H1 (cell line): ENCODE data around the gene ASAP2. TPM values are rescaled to one million over a fixed set of nuclear protein-coding genes. Genes with fewer than 3 reads are reported as not detected.

Experiments
- CTCF ChIA-PET: fragments of 300-600 bp; sonication (Branson Sonifier 250); formaldehyde crosslinking; loops from one replicate; lab custom pipeline; 2021; ENCODE audit not compliant: partially characterized antibody; lab: Charles Lee
- POLR2A ChIA-PET: fragments of 300-600 bp; sonication (Branson Sonifier 250); formaldehyde crosslinking; loops from one replicate; lab custom pipeline; 2021; ENCODE audit warnings: inconsistent platforms; ENCODE audit not compliant: partially characterized antibody; lab: Charles Lee
- DNase-seq, 2 experiments: peaks; one replicate each; pipeline versions ENCODE4 v3.0.0 to v3.0.0-alpha.2; 2010 to 2022; ENCODE audit warnings: low spot score in 2 of 2, low read depth in 1 of 2, mixed read lengths in 1 of 2
- FAIRE-seq: peaks from 2 replicates; lab custom pipeline; 2011; peaks lifted over from hg19 to GRCh38; lab: Jason Lieb, UNC
- H2AFZ ChIP-seq: 2 replicates; pipeline ENCODE4 v1.8.1; 2012; ENCODE audit warnings: low read length, inconsistent platforms
- H2AK5ac ChIP-seq: 2 replicates; pipeline ENCODE4 v1.6.1; 2013; ENCODE audit warnings: low read depth, low read length
- H2BK120ac ChIP-seq: replicated peaks from 2 replicates; pipeline ENCODE3; 2013; ENCODE audit warnings: low read depth, low read length, inconsistent platforms
- H2BK12ac ChIP-seq: 2 replicates; pipeline ENCODE4 v1.6.1; 2013; ENCODE audit warnings: low read depth, low read length
- H2BK15ac ChIP-seq: 2 replicates; pipeline ENCODE4 v1.6.1; 2013; ENCODE audit warnings: low read length
- H2BK20ac ChIP-seq: 2 replicates; pipeline ENCODE4 v1.6.1; 2013; ENCODE audit warnings: low read length
- H2BK5ac ChIP-seq: 2 replicates; pipeline ENCODE4 v1.6.1; 2013; ENCODE audit warnings: low read depth, low read length
- H3K14ac ChIP-seq: 2 replicates; pipeline ENCODE4 v1.6.1; 2013; ENCODE audit warnings: inconsistent platforms; ENCODE audit not compliant: insufficient read length
- H3K18ac ChIP-seq: 2 replicates; pipeline ENCODE4 v1.6.1; 2013; ENCODE audit warnings: low read length; ENCODE audit errors: extremely low read depth
- H3K23ac ChIP-seq: 2 replicates; pipeline ENCODE4 v1.6.1; 2013; ENCODE audit warnings: inconsistent platforms; ENCODE audit not compliant: insufficient read length
- H3K23me2 ChIP-seq: 2 replicates; pipeline ENCODE4 v1.6.1; 2013; ENCODE audit warnings: low read depth, low read length
- H3K27ac ChIP-seq: 2 replicates; pipeline ENCODE4 v1.6.1; 2011; ENCODE audit warnings: low read depth, low read length, inconsistent platforms
- H3K27me3 ChIP-seq, 4 experiments: replicated peaks in 1 of 4; 1 replicate in 1 of 4; 2 replicates in 3 of 4; pipeline versions ENCODE4 v1.6.1 to v1.8.1; 2011 to 2013; ENCODE audit warnings: low read length in 3 of 4, mild to moderate bottlenecking in 3 of 4, inconsistent platforms in 2 of 4, mixed read lengths in 2 of 4, moderate library complexity in 1 of 4; ENCODE audit not compliant: control insufficient read depth in 3 of 4, insufficient read depth in 3 of 4; ENCODE audit errors: extremely low read depth in 1 of 4
- H3K36me3 ChIP-seq, 4 experiments: 2 replicates each; pipeline versions ENCODE4 v1.6.1 to v1.8.1; 2011 to 2013; ENCODE audit warnings: mild to moderate bottlenecking in 4 of 4, low read length in 3 of 4, moderate library complexity in 2 of 4, control low read depth in 1 of 4, inconsistent platforms in 1 of 4; ENCODE audit not compliant: insufficient read depth in 4 of 4, control insufficient read depth in 2 of 4
- H3K4ac ChIP-seq: replicated peaks from 2 replicates; pipeline ENCODE3; 2013; ENCODE audit warnings: low read length, low read depth, mixed read lengths, inconsistent platforms; ENCODE audit not compliant: insufficient read length
- H3K4me1 ChIP-seq, 4 experiments: replicated peaks in 1 of 4; 1 replicate in 1 of 4; 2 replicates in 3 of 4; pipeline versions ENCODE4 v1.6.1 to v1.8.1; 2011 to 2013; ENCODE audit warnings: low read length in 3 of 4, inconsistent platforms in 2 of 4, mixed read lengths in 1 of 4; ENCODE audit not compliant: insufficient read depth in 4 of 4, control insufficient read depth in 3 of 4
- H3K4me2 ChIP-seq, 2 experiments: 2 replicates each; pipeline versions ENCODE4 v1.6.1 to v1.8.1; 2011 to 2013; ENCODE audit warnings: low read depth in 2 of 2, low read length in 2 of 2, control low read depth in 1 of 2, inconsistent platforms in 1 of 2, mild to moderate bottlenecking in 1 of 2; ENCODE audit not compliant: insufficient read depth in 1 of 2
- H3K4me3 ChIP-seq, 4 experiments: fragments of 200-600, 300-600 bp in 1 of 4; sonication (generic), shearing (Covaris generic), sonication (Bioruptor Twin) in 1 of 4; 2 replicates each; pipeline versions ENCODE4 v1.5.1 to v1.8.1; 2011 to 2016; ENCODE audit warnings: low read length in 4 of 4, low read depth in 3 of 4, control low read depth in 2 of 4, inconsistent platforms in 2 of 4, mild to moderate bottlenecking in 2 of 4, mixed read lengths in 1 of 4, moderate library complexity in 1 of 4; ENCODE audit not compliant: insufficient read depth in 2 of 4; ENCODE audit errors: extremely low read depth in 1 of 4
- H3K56ac ChIP-seq: replicated peaks from 2 replicates; pipeline ENCODE3; 2013; ENCODE audit warnings: low read depth, mild to moderate bottlenecking, mixed read lengths, low read length, inconsistent platforms; ENCODE audit not compliant: insufficient read length
- H3K79me1 ChIP-seq: 2 replicates; pipeline ENCODE4 v1.6.1; 2013; ENCODE audit warnings: low read depth, low read length, control low read depth
- H3K79me2 ChIP-seq, 2 experiments: 2 replicates each; pipeline versions ENCODE4 v1.6.1 to v1.8.1; 2012 to 2013; ENCODE audit warnings: low read length in 2 of 2, mild to moderate bottlenecking in 2 of 2, inconsistent platforms in 1 of 2; ENCODE audit not compliant: insufficient read depth in 2 of 2, control insufficient read depth in 1 of 2
- H3K9ac ChIP-seq, 4 experiments: replicated peaks in 1 of 4; 1 replicate in 1 of 4; 2 replicates in 3 of 4; pipeline versions ENCODE4 v1.6.1 to v1.8.1; 2011 to 2013; ENCODE audit warnings: low read depth in 3 of 4, low read length in 3 of 4, control low read depth in 2 of 4, mild to moderate bottlenecking in 2 of 4, moderate library complexity in 2 of 4, inconsistent platforms in 1 of 4; ENCODE audit errors: extremely low read depth in 1 of 4
- H3K9me3 ChIP-seq, 2 experiments: 2 replicates each; pipeline versions ENCODE4 v1.6.1 to v1.8.1; 2012 to 2013; ENCODE audit warnings: mild to moderate bottlenecking in 2 of 2, moderate library complexity in 2 of 2, control low read depth in 1 of 2, inconsistent platforms in 1 of 2, low read depth in 1 of 2, low read length in 1 of 2, mixed read lengths in 1 of 2; ENCODE audit not compliant: insufficient read depth in 2 of 2
- H4K20me1 ChIP-seq, 2 experiments: replicated peaks in 1 of 2; 2 replicates each; pipeline versions ENCODE3 to v1.8.1; 2011 to 2013; ENCODE audit warnings: inconsistent platforms in 2 of 2, low read length in 2 of 2, mild to moderate bottlenecking in 1 of 2; ENCODE audit not compliant: insufficient read depth in 2 of 2, control insufficient read depth in 1 of 2
- H4K5ac ChIP-seq: 2 replicates; pipeline ENCODE4 v1.6.1; 2013; ENCODE audit warnings: low read length, low read depth, mixed read lengths, inconsistent platforms; ENCODE audit not compliant: insufficient read length
- H4K8ac ChIP-seq: 2 replicates; pipeline ENCODE4 v1.8.0; 2013; ENCODE audit warnings: mild to moderate bottlenecking, moderate library complexity, low read length, inconsistent platforms; ENCODE audit not compliant: insufficient read depth; ENCODE audit errors: extremely low read depth
- H4K91ac ChIP-seq: replicated peaks from 2 replicates; pipeline ENCODE3; 2013; ENCODE audit warnings: low read length, mixed read lengths, inconsistent platforms; ENCODE audit not compliant: insufficient read length
- GABPA ChIP-seq: IDR thresholded peaks from 2 replicates; pipeline ENCODE4 v1.6.1; 2011; ENCODE audit warnings: mild to moderate bottlenecking, low read length, moderate library complexity, borderline replicate concordance; ENCODE audit not compliant: insufficient read depth
- JUN ChIP-seq: IDR thresholded peaks from 2 replicates; pipeline ENCODE4 v1.6.1; 2011; ENCODE audit warnings: low read depth, mild to moderate bottlenecking, improper control_type of control experiment, low read length
- MAFK ChIP-seq: IDR thresholded peaks from 2 replicates; pipeline ENCODE4 v1.6.1; 2012; ENCODE audit warnings: low read depth, mild to moderate bottlenecking, improper control_type of control experiment, low read length
- NANOG ChIP-seq: IDR thresholded peaks from 2 replicates; pipeline ENCODE4 v1.6.1; 2011; ENCODE audit warnings: low read length, low read depth, mild to moderate bottlenecking, inconsistent platforms; ENCODE audit not compliant: insufficient read depth, poor library complexity, severe bottlenecking
- RBBP5 ChIP-seq: IDR thresholded peaks from 2 replicates; pipeline ENCODE4 v1.7.1; 2012; ENCODE audit warnings: low read depth, mild to moderate bottlenecking, inconsistent platforms, low read length, moderate library complexity, borderline replicate concordance
- RFX5 ChIP-seq: IDR thresholded peaks from 2 replicates; pipeline ENCODE4 v1.6.1; 2011; ENCODE audit warnings: low read depth, low read length, improper control_type of control experiment, borderline replicate concordance
- RNF2 ChIP-seq: fragments of 200-900, 300-1000 bp; sonication (generic); IDR thresholded peaks from 2 replicates; pipeline ENCODE4 v1.7.1; 2016; ENCODE audit warnings: borderline replicate concordance, low read depth, mild to moderate bottlenecking, antibody characterized with exemption, low read length; ENCODE audit not compliant: poor library complexity, severe bottlenecking; ENCODE audit errors: missing control alignments
- RXRA ChIP-seq: IDR thresholded peaks from 2 replicates; pipeline ENCODE4 v1.6.1; 2011; ENCODE audit warnings: low read depth, mild to moderate bottlenecking, low read length, moderate library complexity; ENCODE audit not compliant: insufficient read depth
- SAP30 ChIP-seq: fragments of 300-600 bp; sonication (generic); IDR thresholded peaks from 2 replicates; pipeline ENCODE4 v1.7.1; 2012; ENCODE audit warnings: low read length, moderate library complexity, mild to moderate bottlenecking, inconsistent platforms; ENCODE audit not compliant: insufficient read depth, insufficient replicate concordance
- SP2 ChIP-seq: IDR thresholded peaks from 2 replicates; pipeline ENCODE4 v1.6.1; 2012; ENCODE audit warnings: mild to moderate bottlenecking, low read length, inconsistent platforms
- SP4 ChIP-seq: IDR thresholded peaks from 2 replicates; pipeline ENCODE4 v1.6.1; 2012; ENCODE audit warnings: low read length, inconsistent platforms
- YY1 ChIP-seq: IDR thresholded peaks from 2 replicates; pipeline ENCODE4 v1.6.1; 2011; ENCODE audit warnings: low read depth, mild to moderate bottlenecking, low read length
- WGBS, 2 experiments: shearing (Covaris generic) in 1 of 2; methylation state at CpG; one replicate each; pipeline versions ENCODE4 v1.1.6 to v1.1.7; 2013 to 2015; ENCODE audit warnings: low lambda C conversion rate in 2 of 2, mixed read lengths in 2 of 2, inconsistent platforms in 1 of 2, low coverage in 1 of 2, missing lambda C conversion rate in 1 of 2; ENCODE audit not compliant: insufficient replicate concordance in 2 of 2, insufficient coverage in 1 of 2, insufficient read length in 1 of 2; ENCODE audit errors: extremely low coverage in 1 of 2, missing lambda C conversion rate in 1 of 2; 5-methylcytosine and 5-hydroxymethylcytosine counted together
- polyA plus RNA-seq, 7 experiments: library from polyadenylated mRNA; depleted of rRNA in 3 of 7; stranded (reverse) in 5 of 7; unstranded in 2 of 7; fragments of >200 nt in 5 of 7; fragments of 200-250 nt in 2 of 7; gene quantifications; 1 replicate in 5 of 7; 2 replicates in 1 of 7; 4 replicates in 1 of 7; pipeline versions ENCODE4 v1.2.1 to v1.2.3, GENCODE V29; 2011 to 2013; ENCODE audit warnings: missing spikeins in 2 of 7, mixed read lengths in 2 of 7
- total RNA-seq: library from RNA; stranded (reverse); fragmentation: NEBNext Ultra II Directional; extraction: Animal tissue kit (Norgen Biotek cat#: 25700); gene quantifications from 2 replicates; pipeline ENCODE4 v1.2.1, GENCODE V29; 2021

The ASAP2 gene
- total and polyA plus RNA-seq, 2 of the 8 experiments (the other 6 are each of a cell fraction or from before 2014, with no cell fraction given) = 10.2 to 18.7 TPM

DNA sequence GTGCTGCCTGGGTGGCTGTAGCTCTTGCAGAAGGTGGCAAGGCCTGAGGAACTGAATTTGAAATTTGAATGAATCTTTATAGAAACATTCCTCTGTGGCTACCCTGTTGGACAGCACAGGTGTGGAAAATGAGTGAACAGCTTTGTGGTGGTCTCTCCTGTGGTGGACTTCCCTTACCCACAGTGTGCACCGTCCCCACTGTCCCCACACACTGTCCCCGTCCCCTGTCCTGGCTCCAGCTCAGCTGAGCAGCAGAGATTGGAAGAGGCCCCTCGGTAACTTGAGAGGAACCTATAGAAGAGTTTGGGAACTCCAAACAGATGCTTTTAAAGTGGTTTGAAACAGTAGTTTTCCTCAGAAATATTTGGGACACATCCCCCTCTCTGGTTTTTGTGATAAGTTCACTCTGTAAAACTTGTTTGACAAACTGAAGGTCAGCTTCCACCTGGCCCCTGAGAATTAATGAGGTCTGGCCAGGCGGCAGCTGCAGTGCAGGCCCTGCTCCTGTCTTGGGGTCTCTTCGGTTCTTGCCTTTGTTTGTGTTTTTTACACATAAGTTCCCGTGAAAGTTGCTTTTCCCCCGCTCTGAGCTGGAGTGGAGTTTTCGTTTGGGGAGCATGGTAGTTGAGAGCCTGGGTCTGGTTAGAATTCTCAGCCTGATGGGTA lies 63.2 kb downstream of the ASAP2 start:
- POLR2A ChIA-PET = interaction anchor here (1.1 kb wide), 1 partner anchor 8 kb away, joined by 3 read pairs; no protein-coding TSS in a partner anchor
- Histone ChIP-seq H2BK12ac (no peak overlapping the region), H4K5ac (no peak overlapping the region), H3K27ac (no peak overlapping the region), H2BK20ac (no peak overlapping the region), H2BK120ac (no peak overlapping the region), H3K79me2 (peaks cover 0 to 32% of the 10 kb centered on the region in 2 experiments; a peak in 2 of 4 replicates), H3K23ac (no peak overlapping the region), H4K20me1 (peaks cover 0 to 3% of the 10 kb centered on the region in 2 experiments), H3K23me2 (no peaks in the 10 kb centered on the region), H3K79me1 (no peaks in the 10 kb centered on the region; the same call in 1 of the 2 replicates), H4K8ac (no peak overlapping the region), H3K9me3 (no peaks in the 10 kb centered on the region), H2BK15ac (no peak overlapping the region), H2AK5ac (no peak overlapping the region), H3K4me1 (peaks cover 0 to 11% (median 1%) of the 10 kb centered on the region in 4 experiments; a peak in 4 of 7 replicates), H3K36me3 (no peaks in the 10 kb centered on the region), H4K91ac (no peak overlapping the region), H2BK5ac (no peak overlapping the region; the same call in 1 of the 2 replicates), H3K4ac (no peak overlapping the region), H3K9ac (no peak overlapping the region), H3K27me3 (no peaks in the 10 kb centered on the region), H3K18ac (no peak overlapping the region), H3K4me3 (no peak overlapping the region), H3K4me2 (no peak overlapping the region), H2AFZ (no peak overlapping the region), H3K56ac (no peak overlapping the region), H3K14ac (no peak overlapping the region)
- DNase-seq (no peak), FAIRE-seq (no peak)
- WGBS, 2 experiments = 93% methylated on average over 8 of the region's 8 CpGs; no CpG with 5 or more reads in 1 of the 2 experiments
- CTCF ChIA-PET = interaction anchor here (0.6 to 1.3 kb wide), 5 partner anchors 9 to 360 kb away, joined by 3 to 4 read pairs (median 3); no protein-coding TSS in a partner anchor
- TF ChIP-seq RNF2 (no peak), SP2 (no peak), JUN (no peak), RXRA (no peak), RBBP5 (no peak), YY1 (no peak), NANOG (no peak), GABPA (no peak), SP4 (no peak), MAFK (no peak), SAP30 (no peak), RFX5 (no peak)
